Pancreas (tissue), 10 donors: ENCODE measurements around the gene TRIM14. TPM values are rescaled to one million over a fixed set of nuclear protein-coding genes. Genes with fewer than 3 reads are reported as not detected.

ENCODE experiments used
- ATAC-seq, 4 donors: fragments of 200-7000 bp; cut with Tn5 transposase; one replicate each; pipeline versions ENCODE4 v1.8.0 to v1.9.1; 2020; ENCODE audit warnings: mild to moderate bottlenecking in 4 of 4, moderate library complexity in 4 of 4
- DNase-seq, 6 donors: peaks; one replicate each; pipeline ENCODE4 v3.0.0-alpha.2; 2020
- FAIRE-seq: peaks from 2 replicates; lab custom pipeline; 2012; peaks lifted over from hg19 to GRCh38; lab: Jason Lieb, UNC
- H3K27ac ChIP-seq, 4 donors: fragments of 200-600 bp; sonication (generic); 1 replicate in 3 of 4; 2 replicates in 1 of 4; pipeline versions ENCODE4 v1.5.0 to v1.8.0; 2020
- H3K27me3 ChIP-seq, 4 donors: fragments of 200-600 bp; one replicate each; pipeline ENCODE4 v1.8.0; 2021
- H3K36me3 ChIP-seq, 3 donors: fragments of 200-600 bp; sonication (generic) in 1 of 3; one replicate each; pipeline versions ENCODE4 v1.5.0 to v1.8.0; 2020 to 2021
- H3K4me1 ChIP-seq, 3 donors: fragments of 200-600 bp; one replicate each; pipeline ENCODE4 v1.8.0; 2021
- H3K4me3 ChIP-seq, 4 donors: fragments of 200-600 bp; sonication (generic) in 2 of 4; one replicate each; pipeline versions ENCODE4 v1.5.0 to v1.8.0; 2020 to 2021
- H3K9me3 ChIP-seq, 4 donors: fragments of 200-600 bp; one replicate each; pipeline ENCODE4 v1.8.0; 2021
- CTCF ChIP-seq, 4 donors: fragments of 200-600 bp; sonication (generic) in 3 of 4; IDR thresholded peaks; one replicate each; pipeline versions ENCODE4 v1.5.0 to v1.8.0; 2021; ENCODE audit warnings: antibody characterized with exemption in 4 of 4
- WGBS, 2 donors: extraction: QIAGEN DNeasy Blood & Tissue Kit; methylation state at CpG; one replicate each; pipeline ENCODE4 v1.1.7; 2013; 5-methylcytosine and 5-hydroxymethylcytosine counted together
- intact Hi-C, 3 donors: fragments of 100-400 bp; cut with DNase I; formaldehyde crosslinking; loops; one replicate each; pipeline versions ENCODE4 v1.11.1 to v1.14.2; 2022
- polyA plus RNA-seq, 2 donors: library from polyadenylated mRNA; stranded (reverse); fragments of 200-250 nt; gene quantifications; one replicate each; pipeline ENCODE4 v1.2.3, GENCODE V29; 2013
- total RNA-seq, 6 donors: library from RNA; stranded (reverse); fragmentation: NEBNext Ultra II Directional in 4 of 6; extraction: Animal tissue kit (Norgen Biotek cat#: 25700) in 4 of 6; gene quantifications; one replicate each; pipeline versions ENCODE4 v1.2.1 to v1.2.4, GENCODE V29; 2021 to 2023
- donor health status: healthy with polysubstance abuse.
- donor health status: DM: no; HTN: no; CAD: no; lungs with moderate emphysema.
- donor health status: DM: no; HTN: no; CAD: no.
- donor health status: control.
- donor health status: control.
- donor health status: Bipolar disorder and iron deficiency.
- donor health status: DM: yes; HTN: yes; CAD: no.
- donor health status: DM: no; HTN: no; CAD: no.
- donor health status: DM: no; HTN: no; CAD: no.
- donor health status: DM: yes; HTN: yes; CAD: no.

The TRIM14 gene
- total and polyA plus RNA-seq, 8 donors = 1.2 to 10.4 (median 1.9) TPM

- Histone ChIP-seq H3K27me3 (no peaks in the 10 kb centered on the region), H3K9me3 (no peaks in the 10 kb centered on the region), H3K36me3 (no peaks in the 10 kb centered on the region), H3K4me1 (peaks cover 0 to 13% (median 6%) of the 10 kb centered on the region in 3 donors), H3K4me3 (peak overlapping the region; percentile 79 to 90 (median 86)), H3K27ac (peak overlapping the region; percentile 93 to 97 (median 96))
- FAIRE-seq (no peak), ATAC-seq (peak in 3 of 4 donors; percentile 1 to 4 (median 2)), DNase-seq (no peak)
- 5 to 9% methylated on average over 14 of the region's 14 CpGs for WGBS, 2 donors
- TF ChIP-seq CTCF (IDR thresholded peaks at IDR 0.05) = no peak
- intact Hi-C loops = no loop called here
Measured at GRCh38 chr9:98057138-98057799, 61.8 kb downstream of the TRIM14 start.

GRCh38 chr9:98056269-98057137 is 62.5 kb downstream of the TRIM14 start, which contains the start of gene NANS:
NANS (plus strand) TSS chr9:98056732; CDS start chr9:98056809, 77 bp downstream.
- peak within 1 kb of the TSS; percentile 79 to 90 (median 86) for H3K4me3 ChIP-seq
- no peaks in the 10 kb centered on the region for H3K27me3 ChIP-seq
- H3K36me3 ChIP-seq = no peaks in the 10 kb centered on the region
- H3K4me1 ChIP-seq = peaks cover 0 to 13% (median 6%) of the 10 kb centered on the region in 3 donors
- FAIRE-seq = no peak
- no peak for TF ChIP-seq CTCF (IDR thresholded peaks at IDR 0.05)
- intact Hi-C loops = no loop called here
- ATAC-seq = peak; percentile 97 to 99 (median 98)
- peak within 1 kb of the TSS; percentile 93 to 97 (median 96) for H3K27ac ChIP-seq
- H3K9me3 ChIP-seq = no peaks in the 10 kb centered on the region
- WGBS, 2 donors = 0% methylated on average over 68 to 80 of the region's 80 CpGs
- DNase-seq = peak; percentile 90 to 98 (median 94)

- ATAC-seq (no peak), DNase-seq (no peak), FAIRE-seq (no peak)
- TF ChIP-seq CTCF (IDR thresholded peaks at IDR 0.05) = no peak
- intact Hi-C loops = no loop called here
- H3K4me1 ChIP-seq = peaks cover 0 to 9% (median 6%) of the 10 kb centered on the region in 3 donors
- WGBS, 2 donors = 95% methylated on average over 7 of the region's 7 CpGs
- H3K36me3 ChIP-seq = no peaks in the 10 kb centered on the region
- no peaks in the 10 kb centered on the region for H3K27me3 ChIP-seq
- H3K9me3 ChIP-seq = no peaks in the 10 kb centered on the region
- no peak overlapping the region for H3K4me3 ChIP-seq
- no peak overlapping the region for H3K27ac ChIP-seq
Measured at GRCh38 chr9:98054376-98054951, 64.6 kb downstream of the TRIM14 start.

- no peak overlapping the region for H3K4me3 ChIP-seq
- DNase-seq (no peak), FAIRE-seq (no peak), ATAC-seq (no peak)
- intact Hi-C loops = no loop called here
- H3K36me3 ChIP-seq = no peaks in the 10 kb centered on the region
- H3K4me1 ChIP-seq = no peaks in the 10 kb centered on the region
- H3K27ac ChIP-seq = no peak overlapping the region
- no peaks in the 10 kb centered on the region for H3K27me3 ChIP-seq
- 90% methylated on average over 4 of the region's 4 CpGs for WGBS, 2 donors
- no peak for TF ChIP-seq CTCF (IDR thresholded peaks at IDR 0.05)
- H3K9me3 ChIP-seq = no peaks in the 10 kb centered on the region
Measured at GRCh38 chr9:98050351-98050750, 68.7 kb downstream of the TRIM14 start.
